Measurements from ENCODE around the gene DYNC2I2.
A peak's percentile ranks its signal among the peaks of the same experiment; 100 is the strongest.
"Not testable (repeated sequence)": the region's sequence is repeated elsewhere in the genome, so short reads cannot be mapped to it uniquely, and the experiment has no call there.

The DYNC2I2 gene

GRCh38 chr9:128654481-128654880 lies 2.2 kb downstream of the DYNC2I2 start:
- 90 to 100% methylated on average over 1 of the region's 1 CpG for WGBS, 2 experiments

GRCh38 chr9:128653908-128654307 lies 2.7 kb downstream of the DYNC2I2 start:
- Histone ChIP-seq H3K36me3 (ENCODE audit: control insufficient read depth, insufficient read depth, low read length) (no peaks in the 10 kb centered on the region), H3K27ac (ENCODE audit: insufficient read depth, low read depth, low read length, poor library complexity, severe bottlenecking) (no peak overlapping the region), H3K27me3 (ENCODE audit: control insufficient read depth, insufficient read depth, low read length, poor library complexity, severe bottlenecking) (no peaks in the 10 kb centered on the region), H3K4me1 (ENCODE audit: control insufficient read depth, insufficient read depth, low read length) (peaks cover 4% of the 10 kb centered on the region), H3K9me3 (ENCODE audit: control insufficient read depth, low read length) (no peaks in the 10 kb centered on the region), H3K4me3 (ENCODE audit: insufficient read depth, low read depth, low read length) (no peak overlapping the region)
- WGBS, 2 experiments = 95% methylated on average over 8 of the region's 8 CpGs

More at GRCh38 chr9:128654481-128654880, 2.2 kb downstream of the DYNC2I2 start:
- no peak overlapping the region for H3K27ac ChIP-seq (ENCODE audit: insufficient read depth, low read depth, low read length, poor library complexity, severe bottlenecking)
- no peak overlapping the region for H3K4me3 ChIP-seq (ENCODE audit: insufficient read depth, low read depth, low read length)
- no peaks in the 10 kb centered on the region for H3K9me3 ChIP-seq (ENCODE audit: control insufficient read depth, low read length)
- H3K36me3 ChIP-seq (ENCODE audit: control insufficient read depth, insufficient read depth, low read length) = no peaks in the 10 kb centered on the region
- H3K27me3 ChIP-seq (ENCODE audit: control insufficient read depth, insufficient read depth, low read length, poor library complexity, severe bottlenecking) = no peaks in the 10 kb centered on the region
- H3K4me1 ChIP-seq (ENCODE audit: control insufficient read depth, insufficient read depth, low read length) = peaks cover 4% of the 10 kb centered on the region

GRCh38 chr9:128651798-128652197 lies 4.8 kb downstream of the DYNC2I2 start:
- H3K36me3 ChIP-seq (ENCODE audit: control insufficient read depth, insufficient read depth, low read length) = no peaks in the 10 kb centered on the region
- no peak overlapping the region for H3K27ac ChIP-seq (ENCODE audit: insufficient read depth, low read depth, low read length, poor library complexity, severe bottlenecking)
- no peaks in the 10 kb centered on the region for H3K9me3 ChIP-seq (ENCODE audit: control insufficient read depth, low read length)
- WGBS, 2 experiments = 89 to 90% methylated on average over 5 of the region's 5 CpGs
- no peak overlapping the region for H3K4me3 ChIP-seq (ENCODE audit: insufficient read depth, low read depth, low read length)
- H3K4me1 ChIP-seq (ENCODE audit: control insufficient read depth, insufficient read depth, low read length) = peaks cover 4% of the 10 kb centered on the region
- H3K27me3 ChIP-seq (ENCODE audit: control insufficient read depth, insufficient read depth, low read length, poor library complexity, severe bottlenecking) = no peaks in the 10 kb centered on the region

GRCh38 chr9:128648206-128648605 lies 8.4 kb downstream of the DYNC2I2 start:
- WGBS, 2 experiments = 89 to 92% methylated on average over 9 of the region's 9 CpGs
- H3K36me3 ChIP-seq (ENCODE audit: control insufficient read depth, insufficient read depth, low read length); H3K27ac ChIP-seq (ENCODE audit: insufficient read depth, low read depth, low read length, poor library complexity, severe bottlenecking); H3K4me3 ChIP-seq (ENCODE audit: insufficient read depth, low read depth, low read length); H3K9me3 ChIP-seq (ENCODE audit: control insufficient read depth, low read length); H3K4me1 ChIP-seq (ENCODE audit: control insufficient read depth, insufficient read depth, low read length); H3K27me3 ChIP-seq (ENCODE audit: control insufficient read depth, insufficient read depth, low read length, poor library complexity, severe bottlenecking): not testable (repeated sequence)

GRCh38 chr9:128643519-128644300 lies 12.9 kb downstream of the DYNC2I2 start:
- Histone ChIP-seq H3K4me1 (ENCODE audit: control insufficient read depth, insufficient read depth, low read length) (no peaks in the 10 kb centered on the region), H3K27me3 (ENCODE audit: control insufficient read depth, insufficient read depth, low read length, poor library complexity, severe bottlenecking) (no peaks in the 10 kb centered on the region), H3K27ac (ENCODE audit: insufficient read depth, low read depth, low read length, poor library complexity, severe bottlenecking) (no peak overlapping the region), H3K36me3 (ENCODE audit: control insufficient read depth, insufficient read depth, low read length) (peaks cover 10% of the 10 kb centered on the region), H3K4me3 (ENCODE audit: insufficient read depth, low read depth, low read length) (no peak overlapping the region), H3K9me3 (ENCODE audit: control insufficient read depth, low read length) (no peaks in the 10 kb centered on the region)
- WGBS, 2 experiments = 82 to 85% methylated on average over 12 of the region's 12 CpGs

- Histone ChIP-seq H3K9me3 (ENCODE audit: control insufficient read depth, low read length) (no peaks in the 10 kb centered on the region), H3K27ac (ENCODE audit: insufficient read depth, low read depth, low read length, poor library complexity, severe bottlenecking) (no peak overlapping the region), H3K27me3 (ENCODE audit: control insufficient read depth, insufficient read depth, low read length, poor library complexity, severe bottlenecking) (no peaks in the 10 kb centered on the region), H3K4me1 (ENCODE audit: control insufficient read depth, insufficient read depth, low read length) (no peaks in the 10 kb centered on the region), H3K36me3 (ENCODE audit: control insufficient read depth, insufficient read depth, low read length) (peaks cover 12% of the 10 kb centered on the region), H3K4me3 (ENCODE audit: insufficient read depth, low read depth, low read length) (no peak overlapping the region)
- 94 to 95% methylated on average over 12 of the region's 12 CpGs for WGBS, 2 experiments
Observed at GRCh38 chr9:128642675-128643245, 13.9 kb downstream of the DYNC2I2 start.

GRCh38 chr9:128640603-128641002 lies 16.0 kb downstream of the DYNC2I2 start:
- Histone ChIP-seq H3K27ac (ENCODE audit: insufficient read depth, low read depth, low read length, poor library complexity, severe bottlenecking) (no peak overlapping the region), H3K36me3 (ENCODE audit: control insufficient read depth, insufficient read depth, low read length) (peaks cover 22% of the 10 kb centered on the region), H3K4me1 (ENCODE audit: control insufficient read depth, insufficient read depth, low read length) (peaks cover 6% of the 10 kb centered on the region), H3K9me3 (ENCODE audit: control insufficient read depth, low read length) (no peaks in the 10 kb centered on the region), H3K27me3 (ENCODE audit: control insufficient read depth, insufficient read depth, low read length, poor library complexity, severe bottlenecking) (no peaks in the 10 kb centered on the region), H3K4me3 (ENCODE audit: insufficient read depth, low read depth, low read length) (no peak overlapping the region)
- 97 to 98% methylated on average over 18 of the region's 18 CpGs for WGBS, 2 experiments

GRCh38 chr9:128638580-128638979 lies 18.1 kb downstream of the DYNC2I2 start:
- Histone ChIP-seq H3K9me3 (ENCODE audit: control insufficient read depth, low read length) (no peaks in the 10 kb centered on the region), H3K27me3 (ENCODE audit: control insufficient read depth, insufficient read depth, low read length, poor library complexity, severe bottlenecking) (no peaks in the 10 kb centered on the region), H3K27ac (ENCODE audit: insufficient read depth, low read depth, low read length, poor library complexity, severe bottlenecking) (no peak overlapping the region), H3K4me3 (ENCODE audit: insufficient read depth, low read depth, low read length) (no peak overlapping the region), H3K4me1 (ENCODE audit: control insufficient read depth, insufficient read depth, low read length) (peaks cover 6% of the 10 kb centered on the region), H3K36me3 (ENCODE audit: control insufficient read depth, insufficient read depth, low read length) (peaks cover 34% of the 10 kb centered on the region)
- WGBS, 2 experiments = 93 to 99% methylated on average over 3 to 4 of the region's 4 CpGs

GRCh38 chr9:128637656-128638055 lies 19.0 kb downstream of the DYNC2I2 start:
- 91 to 95% methylated on average over 10 of the region's 10 CpGs for whole genome bisulfite sequencing, 2 experiments
- peaks cover 41% of the 10 kb centered on the region for H3K36me3 ChIP-seq (ENCODE audit: control insufficient read depth, insufficient read depth, low read length)
- H3K4me1 ChIP-seq (ENCODE audit: control insufficient read depth, insufficient read depth, low read length) = peaks cover 6% of the 10 kb centered on the region
- H3K27ac ChIP-seq (ENCODE audit: insufficient read depth, low read depth, low read length, poor library complexity, severe bottlenecking) = no peak overlapping the region
- H3K9me3 ChIP-seq (ENCODE audit: control insufficient read depth, low read length) = no peaks in the 10 kb centered on the region
- H3K4me3 ChIP-seq (ENCODE audit: insufficient read depth, low read depth, low read length) = no peak overlapping the region
- H3K27me3 ChIP-seq (ENCODE audit: control insufficient read depth, insufficient read depth, low read length, poor library complexity, severe bottlenecking) = no peaks in the 10 kb centered on the region

GRCh38 chr9:128636556-128637530 lies 19.8 kb downstream of the DYNC2I2 start:
- whole genome bisulfite sequencing, 2 experiments = 95 to 96% methylated on average over 20 of the region's 20 CpGs
- H3K9me3 ChIP-seq (ENCODE audit: control insufficient read depth, low read length) = no peaks in the 10 kb centered on the region
- H3K4me1 ChIP-seq (ENCODE audit: control insufficient read depth, insufficient read depth, low read length) = peaks cover 6% of the 10 kb centered on the region
- no peaks in the 10 kb centered on the region for H3K27me3 ChIP-seq (ENCODE audit: control insufficient read depth, insufficient read depth, low read length, poor library complexity, severe bottlenecking)
- peak overlapping the region; percentile 16 for H3K27ac ChIP-seq (ENCODE audit: insufficient read depth, low read depth, low read length, poor library complexity, severe bottlenecking)
- H3K4me3 ChIP-seq (ENCODE audit: insufficient read depth, low read depth, low read length) = no peak overlapping the region
- H3K36me3 ChIP-seq (ENCODE audit: control insufficient read depth, insufficient read depth, low read length) = peaks cover 49% of the 10 kb centered on the region
